AG04450 (cell line): ENCODE results near the gene SCFD2. TPM values are rescaled to one million over a fixed set of nuclear protein-coding genes. Genes with fewer than 3 reads are reported as not detected.

Experiments
- CTCF ChIA-PET: fragments of 300-600, 350-600 bp; formaldehyde crosslinking; extraction: SDS; loops from one replicate; lab custom pipeline; 2022; ENCODE audit warnings: antibody characterized with exemption, inconsistent platforms; lab: Charles Lee
- POLR2A ChIA-PET: fragments of 350-600 bp; formaldehyde crosslinking; extraction: SDS; loops from one replicate; lab custom pipeline; 2021; ENCODE audit warnings: antibody characterized with exemption, inconsistent platforms; lab: Yijun Ruan, JAX
- DNase-seq: peaks from one replicate; pipeline ENCODE4 v3.0.0-alpha.2; 2011; ENCODE audit warnings: low read depth, low spot score
- H3K27ac ChIP-seq: one replicate; pipeline ENCODE4 v1.5.1; 2012; ENCODE audit warnings: low read depth, low read length, control low read depth
- H3K27me3 ChIP-seq: one replicate; pipeline ENCODE4 v1.6.0; 2012; ENCODE audit warnings: low read length; ENCODE audit not compliant: control insufficient read depth, insufficient read depth
- H3K4me3 ChIP-seq: 2 replicates; pipeline ENCODE4 v1.5.1; 2011; ENCODE audit warnings: mild to moderate bottlenecking, low read depth, low read length, control low read depth
- H3K9me3 ChIP-seq: 2 replicates; pipeline ENCODE4 v1.5.1; 2012; ENCODE audit warnings: low read length; ENCODE audit not compliant: control insufficient read depth, insufficient read depth
- polyA plus RNA-seq: library from polyadenylated mRNA; depleted of rRNA; stranded (reverse); fragments of >200 nt; gene quantifications from 2 replicates; pipeline ENCODE4 v1.2.3, GENCODE V29; 2011
- TF ChIP-seq, protein P1 (sequence below): IDR thresholded peaks from 2 replicates; pipeline ENCODE4 v1.5.1; 2011; ENCODE audit warnings: low read depth, low read length, control low read depth, inconsistent platforms

Gene SCFD2
- polyA plus RNA-seq, 1 experiment: 16.4 TPM

GRCh38 chr4:53152467-53152866 is 213.4 kb downstream of the SCFD2 start:
- ChIA-PET POLR2A (no interaction called here), CTCF (no interaction called here)
- H3K4me3 ChIP-seq: no peak overlapping the region
- TF ChIP-seq, protein P1, sequence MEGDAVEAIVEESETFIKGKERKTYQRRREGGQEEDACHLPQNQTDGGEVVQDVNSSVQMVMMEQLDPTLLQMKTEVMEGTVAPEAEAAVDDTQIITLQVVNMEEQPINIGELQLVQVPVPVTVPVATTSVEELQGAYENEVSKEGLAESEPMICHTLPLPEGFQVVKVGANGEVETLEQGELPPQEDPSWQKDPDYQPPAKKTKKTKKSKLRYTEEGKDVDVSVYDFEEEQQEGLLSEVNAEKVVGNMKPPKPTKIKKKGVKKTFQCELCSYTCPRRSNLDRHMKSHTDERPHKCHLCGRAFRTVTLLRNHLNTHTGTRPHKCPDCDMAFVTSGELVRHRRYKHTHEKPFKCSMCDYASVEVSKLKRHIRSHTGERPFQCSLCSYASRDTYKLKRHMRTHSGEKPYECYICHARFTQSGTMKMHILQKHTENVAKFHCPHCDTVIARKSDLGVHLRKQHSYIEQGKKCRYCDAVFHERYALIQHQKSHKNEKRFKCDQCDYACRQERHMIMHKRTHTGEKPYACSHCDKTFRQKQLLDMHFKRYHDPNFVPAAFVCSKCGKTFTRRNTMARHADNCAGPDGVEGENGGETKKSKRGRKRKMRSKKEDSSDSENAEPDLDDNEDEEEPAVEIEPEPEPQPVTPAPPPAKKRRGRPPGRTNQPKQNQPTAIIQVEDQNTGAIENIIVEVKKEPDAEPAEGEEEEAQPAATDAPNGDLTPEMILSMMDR: no peak
- H3K27me3 ChIP-seq: no peaks in the 10 kb centered on the region
- peaks cover 7% of the 10 kb centered on the region; the same call in 1 of the 2 replicates for H3K9me3 ChIP-seq
- H3K27ac ChIP-seq: no peak overlapping the region
- DNase-seq: no peak

- TF ChIP-seq, protein P1: no peak
- H3K4me3 ChIP-seq: no peak overlapping the region
- ChIA-PET CTCF (interaction anchor here (0.9 kb wide), 1 partner anchor 135 kb away, joined by 3 read pairs; no protein-coding TSS in a partner anchor), POLR2A (no interaction called here)
- H3K27me3 ChIP-seq: no peaks in the 10 kb centered on the region
- no peak overlapping the region for H3K27ac ChIP-seq
- no peak for DNase-seq
- H3K9me3 ChIP-seq: peaks cover 7% of the 10 kb centered on the region; the same call in 1 of the 2 replicates
Observed at GRCh38 chr4:53151489-53151788, 214.4 kb downstream of the SCFD2 start.

DNA sequence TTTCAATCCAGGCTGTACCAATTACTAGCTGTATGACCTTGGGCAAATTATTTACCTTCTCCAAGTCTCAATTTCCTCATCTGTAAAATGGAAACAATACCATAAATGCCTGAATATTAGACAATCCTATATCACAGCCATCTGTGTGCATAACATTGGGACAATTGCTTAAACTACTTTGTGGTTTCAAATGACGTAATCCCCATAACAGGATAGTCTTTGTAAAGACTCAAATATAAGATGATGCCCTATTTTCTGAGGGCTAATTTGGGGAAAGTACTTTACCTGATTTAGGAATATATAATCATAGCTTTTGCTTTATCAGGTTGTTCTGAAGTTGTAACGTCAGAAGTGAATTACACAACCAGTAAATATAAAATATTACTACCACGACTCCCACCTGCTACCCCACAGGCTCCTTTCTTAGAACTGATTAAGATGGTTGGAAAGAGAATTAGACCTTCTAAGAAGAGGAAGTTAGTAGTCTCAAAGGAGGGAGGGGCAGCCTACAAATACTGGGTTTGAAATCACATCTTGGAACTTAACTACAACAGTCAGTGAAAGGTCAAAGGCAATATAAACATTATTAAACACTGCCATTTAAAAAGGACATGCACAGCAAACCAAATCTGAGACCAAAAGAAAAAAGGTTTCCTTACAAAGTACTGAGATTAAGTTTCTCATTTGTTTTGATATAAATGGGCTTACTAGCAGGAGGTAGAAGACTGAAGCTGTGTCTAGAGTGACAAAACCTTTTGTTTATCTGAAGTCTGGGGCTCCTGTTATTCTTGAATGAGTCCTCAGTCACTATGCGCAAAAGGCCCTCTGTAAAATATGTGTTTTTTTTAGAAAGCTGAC is 215.0 kb downstream of the SCFD2 start:
- ChIA-PET POLR2A (no interaction called here), CTCF (interaction anchor here (0.6 to 0.9 kb wide), 2 partner anchors 135 to 1150 kb away, joined by 3 read pairs; no protein-coding TSS in a partner anchor)
- Histone ChIP-seq H3K9me3 (peaks cover 7% of the 10 kb centered on the region; the same call in 1 of the 2 replicates), H3K27me3 (no peaks in the 10 kb centered on the region), H3K4me3 (no peak overlapping the region), H3K27ac (no peak overlapping the region)
- TF ChIP-seq, protein P1: no peak
- no peak for DNase-seq

GRCh38 chr4:53147711-53148110 is 218.2 kb downstream of the SCFD2 start:
- POLR2A ChIA-PET: no interaction called here
- CTCF ChIA-PET: interaction anchor here (1.3 kb wide), 1 partner anchor 14 kb away, joined by 3 read pairs; no protein-coding TSS in a partner anchor
- no peak for DNase-seq

DNA sequence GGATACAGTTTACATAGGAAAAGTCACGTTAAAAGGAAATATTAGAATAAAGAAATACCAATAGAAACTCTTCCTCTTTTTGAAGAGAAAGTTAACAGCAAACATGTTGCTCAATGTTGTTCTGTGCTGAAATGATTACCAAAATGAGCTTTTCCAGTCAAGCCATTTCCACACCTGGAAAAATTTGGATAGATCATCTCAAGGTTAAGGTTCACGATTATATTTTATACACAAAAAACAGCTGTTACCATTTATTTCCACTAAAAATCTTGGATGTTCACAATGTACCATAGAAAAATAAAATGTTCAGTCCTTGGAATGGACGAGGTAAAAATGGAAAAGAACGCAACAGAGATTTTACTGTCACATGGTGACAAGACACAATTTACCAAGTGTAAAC is 218.7 kb downstream of the SCFD2 start:
- Histone ChIP-seq H3K27me3 (no peaks in the 10 kb centered on the region), H3K4me3 (no peak overlapping the region), H3K9me3 (no peaks in the 10 kb centered on the region), H3K27ac (no peak overlapping the region)
- TF ChIP-seq, protein P1: no peak
- CTCF ChIA-PET: interaction anchor here (1.3 kb wide), 1 partner anchor 14 kb away, joined by 3 read pairs; no protein-coding TSS in a partner anchor
- DNase-seq: no peak
- POLR2A ChIA-PET: no interaction called here

More at GRCh38 chr4:53147711-53148110, 218.2 kb downstream of the SCFD2 start:
- TF ChIP-seq, protein P1: no peak
- Histone ChIP-seq H3K4me3 (no peak overlapping the region), H3K27ac (no peak overlapping the region), H3K9me3 (no peaks in the 10 kb centered on the region; the same call in 1 of the 2 replicates), H3K27me3 (no peaks in the 10 kb centered on the region)
